GM21576 (cell line): Measurements from ENCODE around the gene ACSL5.
"Not testable (repeated sequence)": the region's sequence is repeated elsewhere in the genome, so short reads cannot be mapped to it uniquely, and the experiment has no call there.

ENCODE experiments used
- ATAC-seq: cut with Tn5 transposase; IDR thresholded peaks from one replicate; pipeline ENCODE4 v1.9.1; 2021; ENCODE audit warnings: mild to moderate bottlenecking, moderate library complexity; ENCODE audit not compliant: unreplicated experiment

ACSL5 gene

GRCh38 chr10:112456533-112456932 lies 82.6 kb downstream of the ACSL5 start:
- ATAC-seq: no peak

GRCh38 chr10:112460366-112460765 lies 86.5 kb downstream of the ACSL5 start:
- no peak for ATAC-seq

GRCh38 chr10:112461029-112461887 lies 87.3 kb downstream of the ACSL5 start:
- ATAC-seq: no peak

- ATAC-seq: not testable (repeated sequence)
Measured at GRCh38 chr10:112464074-112464473, 90.2 kb downstream of the ACSL5 start.

- no peak for ATAC-seq
Measured at GRCh38 chr10:112465299-112465883, 91.5 kb downstream of the ACSL5 start.

- ATAC-seq: no peak
Measured at GRCh38 chr10:112466802-112467201, 92.9 kb downstream of the ACSL5 start.

- no peak for ATAC-seq
Measured at GRCh38 chr10:112467541-112468075, 93.7 kb downstream of the ACSL5 start.

GRCh38 chr10:112471878-112472487 lies 98.1 kb downstream of the ACSL5 start:
- ATAC-seq: peak; percentile 84

GRCh38 chr10:112475575-112476218 lies 101.8 kb downstream of the ACSL5 start:
- ATAC-seq: no peak
